ENCODE data around the gene MIP.
"Not testable (repeated sequence)": the region's sequence is repeated elsewhere in the genome, so short reads cannot be mapped to it uniquely, and the experiment has no call there.

MIP gene

DNA sequence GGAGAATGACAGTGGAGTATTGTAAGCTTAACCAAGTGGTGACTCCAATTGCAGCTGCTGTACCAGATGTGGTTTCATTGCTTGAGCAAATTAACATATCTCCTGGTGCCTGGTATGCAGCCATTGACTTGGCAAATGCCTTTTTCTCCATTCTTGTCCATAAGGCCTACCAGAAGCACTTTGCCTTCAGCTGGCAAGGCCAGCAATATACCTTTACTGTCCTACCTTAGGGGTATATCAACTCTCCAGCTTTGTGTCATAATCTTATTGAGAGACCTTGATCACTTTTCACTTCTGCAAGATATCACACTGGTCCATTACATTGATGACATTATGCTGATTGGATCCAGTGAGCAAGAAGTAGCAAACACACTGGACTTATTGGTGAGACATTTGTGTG is 52.8 kb downstream of the MIP start:
- DNase-seq: not testable (repeated sequence)

- DNase-seq: not testable (repeated sequence)
Observed at GRCh38 chr12:56401125-56401524, 53.3 kb downstream of the MIP start.
